ENCODE measurements around the gene ZDHHC7. TPM values are rescaled to one million over a fixed set of nuclear protein-coding genes. Genes with fewer than 3 reads are reported as not detected.

The ZDHHC7 gene
- total RNA-seq, 2 experiments from 2014 or later: 16.6 to 17.9 TPM

- H3K4me3 Mint-ChIP-seq: no peak overlapping the region
- no peak for DNase-seq
- H3K9me3 Mint-ChIP-seq: no peaks in the 10 kb centered on the region
- no peaks in the 10 kb centered on the region for H3K27me3 Mint-ChIP-seq (ENCODE audit: low read depth)
- intact Hi-C loops (cut with micrococcal nuclease): no loop called here
- H3K4me1 Mint-ChIP-seq (ENCODE audit: low read depth): peaks cover 33% of the 10 kb centered on the region
- CTCF ChIA-PET: no interaction called here
- H3K36me3 Mint-ChIP-seq (ENCODE audit: low read depth): no peaks in the 10 kb centered on the region
- H3K27ac Mint-ChIP-seq: no peak overlapping the region
Measured at GRCh38 chr16:85049706-85050305, 38.5 kb upstream of the ZDHHC7 start.

- peaks cover under 1% of the 10 kb centered on the region for H3K36me3 Mint-ChIP-seq (ENCODE audit: low read depth)
- CTCF ChIA-PET: no interaction called here
- H3K4me1 Mint-ChIP-seq (ENCODE audit: low read depth): peaks cover 30% of the 10 kb centered on the region
- no peak overlapping the region for H3K4me3 Mint-ChIP-seq
- DNase-seq: no peak
- no peak overlapping the region for H3K27ac Mint-ChIP-seq
- intact Hi-C loops (cut with micrococcal nuclease): no loop called here
- no peaks in the 10 kb centered on the region for H3K9me3 Mint-ChIP-seq
- H3K27me3 Mint-ChIP-seq (ENCODE audit: low read depth): no peaks in the 10 kb centered on the region
Measured at GRCh38 chr16:85048921-85049562, 37.7 kb upstream of the ZDHHC7 start.

GRCh38 chr16:85047867-85048455 is 36.6 kb upstream of the ZDHHC7 start:
- no peak overlapping the region for H3K4me3 Mint-ChIP-seq
- no peaks in the 10 kb centered on the region for H3K27me3 Mint-ChIP-seq (ENCODE audit: low read depth)
- H3K4me1 Mint-ChIP-seq (ENCODE audit: low read depth): peaks cover 30% of the 10 kb centered on the region
- intact Hi-C loops (cut with micrococcal nuclease): no loop called here
- peaks cover 1% of the 10 kb centered on the region for H3K36me3 Mint-ChIP-seq (ENCODE audit: low read depth)
- CTCF ChIA-PET: interaction anchor here (1.0 to 1.1 kb wide), 2 partner anchors 12 to 18 kb away, joined by 3 to 5 read pairs; no protein-coding TSS in a partner anchor
- no peak overlapping the region for H3K27ac Mint-ChIP-seq
- no peaks in the 10 kb centered on the region for H3K9me3 Mint-ChIP-seq
- no peak for DNase-seq

- peak overlapping the region; percentile 60 for H3K4me3 Mint-ChIP-seq
- DNase-seq: peak; percentile 54
- CTCF ChIA-PET: interaction anchor here (0.6 to 1.8 kb wide), 9 partner anchors 8 to 321 kb away, joined by 3 to 5 read pairs (median 4); partner anchors contain the start of gene KIAA0513
- H3K9me3 Mint-ChIP-seq: no peaks in the 10 kb centered on the region
- H3K36me3 Mint-ChIP-seq (ENCODE audit: low read depth): peaks cover 1% of the 10 kb centered on the region
- peaks cover 30% of the 10 kb centered on the region for H3K4me1 Mint-ChIP-seq (ENCODE audit: low read depth)
- H3K27me3 Mint-ChIP-seq (ENCODE audit: low read depth): no peaks in the 10 kb centered on the region
- H3K27ac Mint-ChIP-seq: peak overlapping the region; percentile 78
- intact Hi-C loops (cut with micrococcal nuclease): no loop called here
Measured at GRCh38 chr16:85046931-85047866, 35.9 kb upstream of the ZDHHC7 start.

- Mint-ChIP-seq H3K4me1 (ENCODE audit: low read depth) (peaks cover 30% of the 10 kb centered on the region), H3K27ac (no peak overlapping the region), H3K4me3 (no peak overlapping the region), H3K36me3 (ENCODE audit: low read depth) (peaks cover 1% of the 10 kb centered on the region), H3K9me3 (no peaks in the 10 kb centered on the region), H3K27me3 (ENCODE audit: low read depth) (no peaks in the 10 kb centered on the region)
- intact Hi-C loops (cut with micrococcal nuclease): no loop called here
- CTCF ChIA-PET: interaction anchor here (0.6 to 1.8 kb wide), 8 partner anchors 8 to 320 kb away, joined by 3 to 5 read pairs (median 4); partner anchors contain the start of gene KIAA0513
- DNase-seq: no peak
Measured at GRCh38 chr16:85046472-85046916, 35.2 kb upstream of the ZDHHC7 start.

GRCh38 chr16:85045641-85046471 is 34.5 kb upstream of the ZDHHC7 start:
- no peak for DNase-seq
- intact Hi-C loops (cut with micrococcal nuclease): no loop called here
- Mint-ChIP-seq H3K27me3 (ENCODE audit: low read depth) (no peaks in the 10 kb centered on the region), H3K36me3 (ENCODE audit: low read depth) (peaks cover 1% of the 10 kb centered on the region), H3K4me1 (ENCODE audit: low read depth) (peaks cover 30% of the 10 kb centered on the region), H3K4me3 (no peak overlapping the region), H3K27ac (no peak overlapping the region), H3K9me3 (no peaks in the 10 kb centered on the region)
- CTCF ChIA-PET: interaction anchor here (0.6 to 1.8 kb wide), 4 partner anchors 9 to 217 kb away, joined by 3 to 5 read pairs (median 4); partner anchors contain the start of gene KIAA0513

GRCh38 chr16:85045077-85045476 is 33.7 kb upstream of the ZDHHC7 start:
- Mint-ChIP-seq H3K4me3 (no peak overlapping the region), H3K27me3 (ENCODE audit: low read depth) (no peaks in the 10 kb centered on the region), H3K27ac (no peak overlapping the region), H3K4me1 (ENCODE audit: low read depth) (peaks cover 27% of the 10 kb centered on the region), H3K36me3 (ENCODE audit: low read depth) (peaks cover 1% of the 10 kb centered on the region), H3K9me3 (no peaks in the 10 kb centered on the region)
- DNase-seq: no peak
- intact Hi-C loops (cut with micrococcal nuclease): no loop called here
- CTCF ChIA-PET: no interaction called here

GRCh38 chr16:85042606-85043005 is 31.3 kb upstream of the ZDHHC7 start:
- Mint-ChIP-seq H3K4me1 (ENCODE audit: low read depth) (peaks cover 17% of the 10 kb centered on the region), H3K4me3 (no peak overlapping the region), H3K9me3 (no peaks in the 10 kb centered on the region), H3K36me3 (ENCODE audit: low read depth) (peaks cover 1% of the 10 kb centered on the region), H3K27ac (no peak overlapping the region), H3K27me3 (ENCODE audit: low read depth) (no peaks in the 10 kb centered on the region)
- DNase-seq: no peak
- intact Hi-C loops (cut with micrococcal nuclease): no loop called here
- CTCF ChIA-PET: interaction anchor here (0.6 to 1.1 kb wide), 2 partner anchors 13 to 177 kb away, joined by 3 to 4 read pairs; no protein-coding TSS in a partner anchor

GRCh38 chr16:85042167-85042526 is 30.8 kb upstream of the ZDHHC7 start:
- Mint-ChIP-seq H3K27me3 (ENCODE audit: low read depth) (no peaks in the 10 kb centered on the region), H3K4me3 (no peak overlapping the region), H3K36me3 (ENCODE audit: low read depth) (peaks cover 1% of the 10 kb centered on the region), H3K27ac (no peak overlapping the region), H3K4me1 (ENCODE audit: low read depth) (peaks cover 16% of the 10 kb centered on the region), H3K9me3 (no peaks in the 10 kb centered on the region)
- intact Hi-C loops (cut with micrococcal nuclease): no loop called here
- DNase-seq: no peak
- CTCF ChIA-PET: interaction anchor here (0.6 kb wide), 1 partner anchor 177 kb away, joined by 4 read pairs; no protein-coding TSS in a partner anchor

GRCh38 chr16:85041219-85042166 is 30.2 kb upstream of the ZDHHC7 start:
- CTCF ChIA-PET: interaction anchor here (0.6 kb wide), 1 partner anchor 178 kb away, joined by 4 read pairs; no protein-coding TSS in a partner anchor
- no peak for DNase-seq
- Mint-ChIP-seq H3K4me3 (no peak overlapping the region), H3K27ac (no peak overlapping the region), H3K36me3 (ENCODE audit: low read depth) (peaks cover 1% of the 10 kb centered on the region), H3K27me3 (ENCODE audit: low read depth) (no peaks in the 10 kb centered on the region), H3K9me3 (no peaks in the 10 kb centered on the region), H3K4me1 (ENCODE audit: low read depth) (peaks cover 16% of the 10 kb centered on the region)
- intact Hi-C loops (cut with micrococcal nuclease): no loop called here
